ENCODE results near the gene TENT5A.

DNA sequence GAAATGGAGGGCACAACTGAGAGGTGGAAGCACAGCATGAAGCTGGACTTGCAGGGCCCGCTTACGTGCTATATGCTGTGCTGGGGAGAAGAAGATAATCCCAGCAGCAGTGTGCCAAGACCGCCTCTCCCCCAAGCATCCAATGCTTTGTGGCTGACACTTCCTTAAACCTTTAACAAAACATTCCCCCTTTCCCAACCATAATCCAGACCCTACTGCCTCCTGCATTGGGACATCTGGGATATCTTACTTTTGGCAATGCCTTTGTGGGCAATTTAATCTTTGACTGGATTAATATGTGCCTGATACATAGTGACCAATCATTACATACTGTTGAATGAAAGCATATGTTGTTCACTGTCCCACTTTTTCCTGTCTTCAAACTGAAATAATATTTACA, 3.1 kb upstream of the TENT5A start:
- TF ChIP-seq, protein P1, sequence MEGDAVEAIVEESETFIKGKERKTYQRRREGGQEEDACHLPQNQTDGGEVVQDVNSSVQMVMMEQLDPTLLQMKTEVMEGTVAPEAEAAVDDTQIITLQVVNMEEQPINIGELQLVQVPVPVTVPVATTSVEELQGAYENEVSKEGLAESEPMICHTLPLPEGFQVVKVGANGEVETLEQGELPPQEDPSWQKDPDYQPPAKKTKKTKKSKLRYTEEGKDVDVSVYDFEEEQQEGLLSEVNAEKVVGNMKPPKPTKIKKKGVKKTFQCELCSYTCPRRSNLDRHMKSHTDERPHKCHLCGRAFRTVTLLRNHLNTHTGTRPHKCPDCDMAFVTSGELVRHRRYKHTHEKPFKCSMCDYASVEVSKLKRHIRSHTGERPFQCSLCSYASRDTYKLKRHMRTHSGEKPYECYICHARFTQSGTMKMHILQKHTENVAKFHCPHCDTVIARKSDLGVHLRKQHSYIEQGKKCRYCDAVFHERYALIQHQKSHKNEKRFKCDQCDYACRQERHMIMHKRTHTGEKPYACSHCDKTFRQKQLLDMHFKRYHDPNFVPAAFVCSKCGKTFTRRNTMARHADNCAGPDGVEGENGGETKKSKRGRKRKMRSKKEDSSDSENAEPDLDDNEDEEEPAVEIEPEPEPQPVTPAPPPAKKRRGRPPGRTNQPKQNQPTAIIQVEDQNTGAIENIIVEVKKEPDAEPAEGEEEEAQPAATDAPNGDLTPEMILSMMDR (IDR thresholded peaks at IDR 0.05; ENCODE audit: low read depth, low read length): no peak
- TF ChIP-seq EZH2phosphoT487 (IDR thresholded peaks at IDR 0.05; ENCODE audit: low read depth): no peak

Measured in OCI-LY3 (cell line).